Measurements from ENCODE around the gene ZNF778.

ZNF778 gene

GRCh38 chr16:89190150-89190958, 27.1 kb upstream of the ZNF778 start:
- Histone ChIP-seq H3K27me3 (ENCODE audit: insufficient read depth, poor library complexity, severe bottlenecking) (no peaks in the 10 kb centered on the region), H3K27ac (replicated peaks) (no peak overlapping the region), H3K4me3 (replicated peaks; ENCODE audit: insufficient read depth, low read length) (no peak overlapping the region)
- no peak for DNase-seq (ENCODE audit: low read depth in 1 of 2, low spot score in 1 of 2)
- TF ChIP-seq CTCF (IDR thresholded peaks at IDR 0.05; ENCODE audit: insufficient read depth, low read length) (no peak), REST (IDR thresholded peaks at IDR 0.05; ENCODE audit: insufficient replicate concordance, low read depth) (no peak), POLR2AphosphoS5 (IDR thresholded peaks at IDR 0.05; ENCODE audit: low read depth) (no peak), SPI1 (IDR thresholded peaks at IDR 0.05; ENCODE audit: borderline replicate concordance, low read depth) (no peak), GABPA (IDR thresholded peaks at IDR 0.05; ENCODE audit: low read depth) (no peak)

- DNase-seq (ENCODE audit: low read depth in 1 of 2, low spot score in 1 of 2), result no peak
- H3K27ac ChIP-seq (replicated peaks), result no peak overlapping the region
- TF ChIP-seq REST (IDR thresholded peaks at IDR 0.05; ENCODE audit: insufficient replicate concordance, low read depth) (no peak), POLR2AphosphoS5 (IDR thresholded peaks at IDR 0.05; ENCODE audit: low read depth) (no peak), CTCF (IDR thresholded peaks at IDR 0.05; ENCODE audit: insufficient read depth, low read length) (no peak), SPI1 (IDR thresholded peaks at IDR 0.05; ENCODE audit: borderline replicate concordance, low read depth) (no peak), GABPA (IDR thresholded peaks at IDR 0.05; ENCODE audit: low read depth) (no peak)
- no peaks in the 10 kb centered on the region for H3K27me3 ChIP-seq (ENCODE audit: insufficient read depth, poor library complexity, severe bottlenecking)
- H3K4me3 ChIP-seq (replicated peaks; ENCODE audit: insufficient read depth, low read length), result no peak overlapping the region
Measured at GRCh38 chr16:89191033-89191900, 26.2 kb upstream of the ZNF778 start.

- H3K27ac ChIP-seq (replicated peaks), result no peak overlapping the region
Measured at GRCh38 chr16:89191901-89192185, 25.7 kb upstream of the ZNF778 start.

More at GRCh38 chr16:89191901-89192185, 25.7 kb upstream of the ZNF778 start:
- Histone ChIP-seq H3K27me3 (ENCODE audit: insufficient read depth, poor library complexity, severe bottlenecking) (no peaks in the 10 kb centered on the region), H3K4me3 (replicated peaks; ENCODE audit: insufficient read depth, low read length) (no peak overlapping the region; the same call in 1 of the 2 replicates)
- no peak for DNase-seq (ENCODE audit: low read depth in 1 of 2, low spot score in 1 of 2)
- TF ChIP-seq SPI1 (IDR thresholded peaks at IDR 0.05; ENCODE audit: borderline replicate concordance, low read depth) (no peak), GABPA (IDR thresholded peaks at IDR 0.05; ENCODE audit: low read depth) (no peak), REST (IDR thresholded peaks at IDR 0.05; ENCODE audit: insufficient replicate concordance, low read depth) (no peak), CTCF (IDR thresholded peaks at IDR 0.05; ENCODE audit: insufficient read depth, low read length) (no peak), POLR2AphosphoS5 (IDR thresholded peaks at IDR 0.05; ENCODE audit: low read depth) (no peak)

Measured in HL-60 (cell line).